H9 (cell line): ENCODE results near the gene ELMO2. TPM values are rescaled to one million over a fixed set of nuclear protein-coding genes. Genes with fewer than 3 reads are reported as not detected.

Source experiments
- DNase-seq: peaks from one replicate; pipeline ENCODE4 v3.0.0-alpha.2; 2017
- H2AFZ ChIP-seq: one replicate; pipeline ENCODE4 v1.6.1; 2013; ENCODE audit warnings: mild to moderate bottlenecking, low read length, control low read depth, moderate library complexity
- H2AK5ac ChIP-seq: 2 replicates; pipeline ENCODE4 v1.6.1; 2013; ENCODE audit warnings: low read length, control low read depth, mixed read lengths; ENCODE audit not compliant: insufficient read length
- H2BK120ac ChIP-seq: one replicate; pipeline ENCODE4 v1.6.1; 2013; ENCODE audit warnings: low read depth, mild to moderate bottlenecking, low read length, control low read depth, inconsistent platforms; ENCODE audit not compliant: poor library complexity, severe bottlenecking
- H2BK12ac ChIP-seq: 2 replicates; pipeline ENCODE4 v1.6.1; 2013; ENCODE audit warnings: low read length, control low read depth, mixed read lengths, low read depth; ENCODE audit not compliant: insufficient read length
- H2BK15ac ChIP-seq: 2 replicates; pipeline ENCODE4 v1.6.1; 2013; ENCODE audit warnings: low read depth, low read length, control low read depth
- H2BK20ac ChIP-seq: one replicate; pipeline ENCODE4 v1.6.1; 2013; ENCODE audit warnings: low read depth, mild to moderate bottlenecking, low read length, control low read depth, inconsistent platforms; ENCODE audit not compliant: poor library complexity, severe bottlenecking
- H2BK5ac ChIP-seq: 2 replicates; pipeline ENCODE4 v1.6.1; 2013; ENCODE audit warnings: low read length, control low read depth, mixed read lengths; ENCODE audit not compliant: insufficient read length
- H3K14ac ChIP-seq: 2 replicates; pipeline ENCODE4 v1.6.1; 2013; ENCODE audit warnings: low read length, control low read depth; ENCODE audit not compliant: insufficient read depth
- H3K18ac ChIP-seq: 2 replicates; pipeline ENCODE4 v1.6.1; 2013; ENCODE audit warnings: low read depth, mild to moderate bottlenecking, mixed read lengths, low read length, control low read depth; ENCODE audit not compliant: insufficient read length
- H3K23ac ChIP-seq: 2 replicates; pipeline ENCODE4 v1.6.1; 2013; ENCODE audit warnings: low read length, control low read depth, mixed read lengths, low read depth; ENCODE audit not compliant: insufficient read length
- H3K23me2 ChIP-seq: 2 replicates; pipeline ENCODE4 v1.6.1; 2013; ENCODE audit warnings: low read depth, mild to moderate bottlenecking, mixed read lengths, low read length, control low read depth; ENCODE audit not compliant: insufficient read length, poor library complexity, severe bottlenecking
- H3K27ac ChIP-seq: 2 replicates; pipeline ENCODE4 v1.5.1; 2013; ENCODE audit warnings: low read length, control low read depth, mixed read lengths, low read depth; ENCODE audit not compliant: insufficient read length
- H3K27me3 ChIP-seq: 2 replicates; pipeline ENCODE4 v1.6.1; 2013; ENCODE audit warnings: low read length, control low read depth, inconsistent platforms; ENCODE audit not compliant: insufficient read depth
- H3K4ac ChIP-seq: 2 replicates; pipeline ENCODE4 v1.6.1; 2013; ENCODE audit warnings: low read depth, mild to moderate bottlenecking, control low read depth, inconsistent platforms, low read length, moderate library complexity
- H3K4me1 ChIP-seq: 2 replicates; pipeline ENCODE4 v1.6.1; 2013; ENCODE audit warnings: low read length, control low read depth, inconsistent platforms; ENCODE audit not compliant: insufficient read depth
- H3K4me2 ChIP-seq: 2 replicates; pipeline ENCODE4 v1.6.1; 2013; ENCODE audit warnings: low read length, control low read depth, mixed read lengths; ENCODE audit not compliant: insufficient read length, insufficient read depth
- H3K56ac ChIP-seq: 2 replicates; pipeline ENCODE4 v1.6.1; 2013; ENCODE audit warnings: low read depth, mild to moderate bottlenecking, mixed read lengths, low read length, control low read depth; ENCODE audit not compliant: insufficient read length
- H3K79me1 ChIP-seq: 2 replicates; pipeline ENCODE4 v1.6.1; 2013; ENCODE audit warnings: low read depth, mild to moderate bottlenecking, moderate library complexity, low read length, control low read depth, inconsistent platforms; ENCODE audit not compliant: insufficient read depth, poor library complexity, severe bottlenecking
- H3K79me2 ChIP-seq: 2 replicates; pipeline ENCODE4 v1.6.1; 2013; ENCODE audit warnings: low read length, control low read depth, inconsistent platforms; ENCODE audit not compliant: insufficient read depth
- H3K9ac ChIP-seq: 2 replicates; pipeline ENCODE4 v1.6.1; 2013; ENCODE audit warnings: low read length, control low read depth, mixed read lengths; ENCODE audit not compliant: insufficient read length; ENCODE audit errors: extremely low read depth
- H3K9me3 ChIP-seq: one replicate; pipeline ENCODE4 v1.6.1; 2013; ENCODE audit warnings: low read depth, low read length, inconsistent platforms; ENCODE audit not compliant: control insufficient read depth
- H3T11ph ChIP-seq: one replicate; pipeline ENCODE4 v1.6.1; 2013; ENCODE audit warnings: mild to moderate bottlenecking, low read length, control low read depth, inconsistent platforms
- H4K20me1 ChIP-seq: one replicate; pipeline ENCODE4 v1.6.1; 2013; ENCODE audit not compliant: control insufficient read depth, insufficient read length, insufficient read depth
- H4K5ac ChIP-seq: 2 replicates; pipeline ENCODE4 v1.6.1; 2013; ENCODE audit warnings: low read depth, mild to moderate bottlenecking, mixed read lengths, low read length, control low read depth; ENCODE audit not compliant: insufficient read length
- H4K8ac ChIP-seq: replicated peaks from 2 replicates; pipeline ENCODE4 v1.6.1; 2013; ENCODE audit warnings: low read length, control low read depth, mixed read lengths, low read depth; ENCODE audit not compliant: insufficient read length
- H4K91ac ChIP-seq: 2 replicates; pipeline ENCODE4 v1.6.1; 2013; ENCODE audit warnings: low read depth, mild to moderate bottlenecking, moderate library complexity, mixed read lengths, low read length, control low read depth; ENCODE audit not compliant: insufficient read length
- H3K27ac Mint-ChIP-seq, 3 experiments: 2 replicates in 2 of 3; 3 replicates in 1 of 3; pipeline ENCODE4 v1.8.0; 2020 to 2021; ENCODE audit warnings: mixed read lengths in 3 of 3, mild to moderate bottlenecking in 1 of 3, moderate library complexity in 1 of 3
- H3K27me3 Mint-ChIP-seq: 2 replicates; pipeline ENCODE4 v1.8.0; 2021; ENCODE audit warnings: low read depth, mild to moderate bottlenecking, moderate library complexity, mixed read lengths
- H3K36me3 Mint-ChIP-seq, 3 experiments: 2 replicates in 2 of 3; 3 replicates in 1 of 3; pipeline ENCODE4 v1.8.0; 2020 to 2021; ENCODE audit warnings: low read depth in 3 of 3, mixed read lengths in 3 of 3; ENCODE audit not compliant: insufficient read depth in 1 of 3
- H3K4me1 Mint-ChIP-seq, 2 experiments: 2 replicates each; pipeline ENCODE4 v1.8.0; 2020; ENCODE audit warnings: mixed read lengths in 2 of 2
- H3K4me3 Mint-ChIP-seq, 2 experiments: 2 replicates in 1 of 2; 3 replicates in 1 of 2; pipeline ENCODE4 v1.8.0; 2020 to 2021; ENCODE audit warnings: mild to moderate bottlenecking in 2 of 2, mixed read lengths in 2 of 2, moderate library complexity in 1 of 2
- H3K9me3 Mint-ChIP-seq, 2 experiments: 2 replicates in 1 of 2; 3 replicates in 1 of 2; pipeline ENCODE4 v1.8.0; 2020; ENCODE audit warnings: mild to moderate bottlenecking in 2 of 2, mixed read lengths in 2 of 2, moderate library complexity in 1 of 2
- CTCF ChIP-seq: fragments of 200-600 bp; sonication (generic); conservative IDR thresholded peaks from 3 replicates; pipeline ENCODE4 v1.8.0; 2021; ENCODE audit warnings: antibody characterized with exemption, mild to moderate bottlenecking
- WGBS: extraction: QIAGEN DNeasy Blood & Tissue Kit; methylation state at CpG from one replicate; pipeline ENCODE4 v1.1.7; 2013; ENCODE audit warnings: missing lambda C conversion rate, low lambda C conversion rate, mixed read lengths; ENCODE audit not compliant: insufficient read length; ENCODE audit errors: extremely low coverage; 5-methylcytosine and 5-hydroxymethylcytosine counted together
- total RNA-seq: library from RNA; stranded (reverse); gene quantifications from 2 replicates; pipeline ENCODE4 v1.2.1, GENCODE V29; 2021

The ELMO2 gene
- total RNA-seq, 1 experiment from 2014 or later, result 32.5 TPM

- Histone ChIP-seq H3K9me3 (no peaks in the 10 kb centered on the region), H2BK20ac (no peak overlapping the region), H2AFZ (no peak overlapping the region), H4K8ac (no peak overlapping the region), H3T11ph (no peak overlapping the region), H3K79me1 (peaks cover 3% of the 10 kb centered on the region), H4K20me1 (peaks cover 2% of the 10 kb centered on the region), H3K23ac (no peak overlapping the region), H3K56ac (no peak overlapping the region), H3K9ac (no peak overlapping the region), H2BK120ac (no peak overlapping the region), H2BK15ac (no peak overlapping the region), H3K18ac (no peak overlapping the region), H4K91ac (no peak overlapping the region), H3K4me1 (peaks cover 9% of the 10 kb centered on the region), H2AK5ac (no peak overlapping the region), H3K4ac (no peak overlapping the region), H3K79me2 (peaks cover 10% of the 10 kb centered on the region; the same call in 1 of the 2 replicates), H4K5ac (no peak overlapping the region), H3K27me3 (no peaks in the 10 kb centered on the region), H3K14ac (no peak overlapping the region), H3K23me2 (no peaks in the 10 kb centered on the region), H2BK5ac (no peak overlapping the region), H3K4me2 (no peak overlapping the region), H3K27ac (no peak overlapping the region), H2BK12ac (no peak overlapping the region)
- no peak overlapping the region; a peak in 1 of 5 replicates for H3K4me3 Mint-ChIP-seq
- H3K4me1 Mint-ChIP-seq, result peaks cover 21 to 24% of the 10 kb centered on the region in 2 experiments
- no CpG with 5 or more reads among the region's 6 CpGs for WGBS
- H3K27me3 Mint-ChIP-seq, result no peaks in the 10 kb centered on the region
- no peak for TF ChIP-seq CTCF
- no peaks in the 10 kb centered on the region for H3K9me3 Mint-ChIP-seq
- no peak for DNase-seq
- peak overlapping the region in 1 of 3 experiments; percentile 46; a peak in 1 of 7 replicates for H3K27ac Mint-ChIP-seq
- H3K36me3 Mint-ChIP-seq, result peaks cover 1 to 14% (median 10%) of the 10 kb centered on the region in 3 experiments; a peak in 5 of 7 replicates
Measured at GRCh38 chr20:46400828-46401477, 5.5 kb downstream of the ELMO2 start.
